Fibroblast of pulmonary artery (primary cell): ENCODE measurements around the gene TKFC.

Experiments used
- DNase-seq: peaks from one replicate; pipeline ENCODE4 v3.0.0-alpha.2; 2010; ENCODE audit warnings: low read depth
- H3K4me3 ChIP-seq: replicated peaks from 2 replicates; pipeline ENCODE4 v1.5.1; 2011; ENCODE audit warnings: low read depth, mild to moderate bottlenecking, control low read depth, low read length, moderate library complexity
- CTCF ChIP-seq: IDR thresholded peaks from 2 replicates; pipeline ENCODE4 v1.5.1; 2011; ENCODE audit warnings: mild to moderate bottlenecking, control low read depth, low read length, inconsistent platforms; ENCODE audit errors: missing control alignments

TKFC gene

GRCh38 chr11:61358566-61358965 is 25.5 kb downstream of the TKFC start:
- no peak for TF ChIP-seq CTCF
- no peak overlapping the region for H3K4me3 ChIP-seq
- no peak for DNase-seq

- H3K4me3 ChIP-seq = no peak overlapping the region
- TF ChIP-seq CTCF = no peak
- DNase-seq = no peak
These were observed 26.5 kb downstream of the TKFC start for GRCh38 chr11:61359516-61359915.

- DNase-seq = no peak
- H3K4me3 ChIP-seq = peak overlapping the region; percentile 82
- TF ChIP-seq CTCF = no peak
These were observed 28.3 kb downstream of the TKFC start for GRCh38 chr11:61361237-61361740.

DNA sequence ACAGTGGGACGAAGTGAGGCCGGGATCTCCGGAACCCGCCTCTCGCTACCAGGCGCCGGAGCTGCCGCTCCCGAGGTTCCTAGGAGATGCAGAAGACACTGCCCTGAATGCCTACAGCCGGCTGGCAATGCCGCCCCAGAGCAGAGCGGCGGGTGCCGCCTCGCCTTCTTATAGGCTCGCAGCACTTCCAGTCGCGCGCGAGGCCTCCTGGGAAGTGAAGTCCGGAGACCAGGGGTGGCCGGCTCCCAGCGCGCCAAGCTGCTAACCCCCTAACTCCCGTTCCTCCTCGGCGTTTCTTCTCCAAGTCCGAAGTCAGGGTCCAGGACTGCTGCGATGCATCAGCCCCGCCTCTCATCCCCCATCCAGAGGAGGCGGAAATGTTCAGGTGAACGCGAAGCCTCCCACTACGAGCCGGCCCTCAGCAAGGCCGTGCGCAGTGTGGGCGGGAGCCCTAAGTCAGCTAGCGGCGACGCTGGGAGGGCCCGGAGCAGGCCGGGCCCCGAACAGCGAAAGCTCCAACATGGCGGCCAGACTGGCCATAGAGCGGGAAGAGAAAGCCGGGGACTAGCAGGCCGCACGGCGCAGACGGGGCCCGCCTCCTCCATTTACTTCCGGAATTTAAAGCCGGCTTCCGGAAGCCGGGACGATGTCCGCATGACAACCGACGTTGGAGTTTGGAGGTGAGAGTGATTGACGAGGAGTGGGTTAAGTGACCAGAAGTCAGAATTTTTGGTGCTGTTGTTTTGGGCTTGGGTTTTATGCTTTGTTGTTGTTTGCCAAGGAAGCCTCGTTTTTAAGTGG is 28.9 kb downstream of the TKFC start, which contains the start of the genes CYB561A3 and TMEM138:
TSS of gene CYB561A3 (minus strand) at position 142 of the 801 bp plus-strand sequence. CDS start 5,169 bp downstream, outside the sequence.
TSS of gene TMEM138 (plus strand) at position 634 of the 801 bp plus-strand sequence. CDS start 2,017 bp downstream, outside the sequence.
- peak within 1 kb of the TSS; percentile 82 for H3K4me3 ChIP-seq
- peak; percentile 93 for DNase-seq
- no peak for TF ChIP-seq CTCF

DNA sequence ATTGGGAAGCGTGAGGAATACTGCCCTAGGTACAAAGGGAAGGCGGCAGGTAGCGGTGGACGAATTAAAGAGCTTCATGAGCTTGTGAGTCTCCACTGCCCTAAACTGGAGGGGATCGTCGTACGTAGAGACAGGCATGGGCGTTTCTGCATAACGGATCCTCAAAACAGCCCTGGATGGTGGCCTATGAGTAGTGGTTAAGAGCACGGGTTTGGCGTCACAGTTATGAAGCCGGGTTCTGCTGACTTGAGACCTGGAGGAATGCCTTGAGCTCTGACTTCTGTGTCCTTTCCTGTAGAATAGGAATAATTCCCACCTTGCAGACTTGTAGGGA is 29.5 kb downstream of the TKFC start:
- no peak for TF ChIP-seq CTCF
- peak; percentile 55 for DNase-seq
- peak overlapping the region; percentile 82 for H3K4me3 ChIP-seq

GRCh38 chr11:61364012-61364675 is 31.1 kb downstream of the TKFC start:
- no peak for DNase-seq
- TF ChIP-seq CTCF = no peak
- no peak overlapping the region for H3K4me3 ChIP-seq
